H1 (cell line): ENCODE measurements around the gene ZNF672. TPM values are rescaled to one million over a fixed set of nuclear protein-coding genes. Genes with fewer than 3 reads are reported as not detected.

Source experiments
- CTCF ChIA-PET: fragments of 300-600 bp; sonication (Branson Sonifier 250); formaldehyde crosslinking; loops from one replicate; lab custom pipeline; 2021; ENCODE audit not compliant: partially characterized antibody; lab: Charles Lee
- POLR2A ChIA-PET: fragments of 300-600 bp; sonication (Branson Sonifier 250); formaldehyde crosslinking; loops from one replicate; lab custom pipeline; 2021; ENCODE audit warnings: inconsistent platforms; ENCODE audit not compliant: partially characterized antibody; lab: Charles Lee
- DNase-seq, 2 experiments: peaks; one replicate each; pipeline versions ENCODE4 v3.0.0 to v3.0.0-alpha.2; 2010 to 2022; ENCODE audit warnings: low spot score in 2 of 2, low read depth in 1 of 2, mixed read lengths in 1 of 2
- FAIRE-seq: peaks from 2 replicates; lab custom pipeline; 2011; peaks lifted over from hg19 to GRCh38; lab: Jason Lieb, UNC
- H2AFZ ChIP-seq: 2 replicates; pipeline ENCODE4 v1.8.1; 2012; ENCODE audit warnings: low read length, inconsistent platforms
- H2AK5ac ChIP-seq: 2 replicates; pipeline ENCODE4 v1.6.1; 2013; ENCODE audit warnings: low read depth, low read length
- H2BK120ac ChIP-seq: replicated peaks from 2 replicates; pipeline ENCODE3; 2013; ENCODE audit warnings: low read depth, low read length, inconsistent platforms
- H2BK12ac ChIP-seq: 2 replicates; pipeline ENCODE4 v1.6.1; 2013; ENCODE audit warnings: low read depth, low read length
- H2BK15ac ChIP-seq: 2 replicates; pipeline ENCODE4 v1.6.1; 2013; ENCODE audit warnings: low read length
- H2BK20ac ChIP-seq: 2 replicates; pipeline ENCODE4 v1.6.1; 2013; ENCODE audit warnings: low read length
- H2BK5ac ChIP-seq: 2 replicates; pipeline ENCODE4 v1.6.1; 2013; ENCODE audit warnings: low read depth, low read length
- H3K14ac ChIP-seq: 2 replicates; pipeline ENCODE4 v1.6.1; 2013; ENCODE audit warnings: inconsistent platforms; ENCODE audit not compliant: insufficient read length
- H3K18ac ChIP-seq: 2 replicates; pipeline ENCODE4 v1.6.1; 2013; ENCODE audit warnings: low read length; ENCODE audit errors: extremely low read depth
- H3K23ac ChIP-seq: 2 replicates; pipeline ENCODE4 v1.6.1; 2013; ENCODE audit warnings: inconsistent platforms; ENCODE audit not compliant: insufficient read length
- H3K23me2 ChIP-seq: 2 replicates; pipeline ENCODE4 v1.6.1; 2013; ENCODE audit warnings: low read depth, low read length
- H3K27ac ChIP-seq: 2 replicates; pipeline ENCODE4 v1.6.1; 2011; ENCODE audit warnings: low read depth, low read length, inconsistent platforms
- H3K27me3 ChIP-seq, 4 experiments: replicated peaks in 1 of 4; 1 replicate in 1 of 4; 2 replicates in 3 of 4; pipeline versions ENCODE4 v1.6.1 to v1.8.1; 2011 to 2013; ENCODE audit warnings: low read length in 3 of 4, mild to moderate bottlenecking in 3 of 4, inconsistent platforms in 2 of 4, mixed read lengths in 2 of 4, moderate library complexity in 1 of 4; ENCODE audit not compliant: control insufficient read depth in 3 of 4, insufficient read depth in 3 of 4; ENCODE audit errors: extremely low read depth in 1 of 4
- H3K36me3 ChIP-seq, 4 experiments: 2 replicates each; pipeline versions ENCODE4 v1.6.1 to v1.8.1; 2011 to 2013; ENCODE audit warnings: mild to moderate bottlenecking in 4 of 4, low read length in 3 of 4, moderate library complexity in 2 of 4, control low read depth in 1 of 4, inconsistent platforms in 1 of 4; ENCODE audit not compliant: insufficient read depth in 4 of 4, control insufficient read depth in 2 of 4
- H3K4ac ChIP-seq: replicated peaks from 2 replicates; pipeline ENCODE3; 2013; ENCODE audit warnings: low read length, low read depth, mixed read lengths, inconsistent platforms; ENCODE audit not compliant: insufficient read length
- H3K4me1 ChIP-seq, 4 experiments: replicated peaks in 1 of 4; 1 replicate in 1 of 4; 2 replicates in 3 of 4; pipeline versions ENCODE4 v1.6.1 to v1.8.1; 2011 to 2013; ENCODE audit warnings: low read length in 3 of 4, inconsistent platforms in 2 of 4, mixed read lengths in 1 of 4; ENCODE audit not compliant: insufficient read depth in 4 of 4, control insufficient read depth in 3 of 4
- H3K4me2 ChIP-seq, 2 experiments: 2 replicates each; pipeline versions ENCODE4 v1.6.1 to v1.8.1; 2011 to 2013; ENCODE audit warnings: low read depth in 2 of 2, low read length in 2 of 2, control low read depth in 1 of 2, inconsistent platforms in 1 of 2, mild to moderate bottlenecking in 1 of 2; ENCODE audit not compliant: insufficient read depth in 1 of 2
- H3K4me3 ChIP-seq, 4 experiments: fragments of 200-600, 300-600 bp in 1 of 4; sonication (generic), shearing (Covaris generic), sonication (Bioruptor Twin) in 1 of 4; 2 replicates each; pipeline versions ENCODE4 v1.5.1 to v1.8.1; 2011 to 2016; ENCODE audit warnings: low read length in 4 of 4, low read depth in 3 of 4, control low read depth in 2 of 4, inconsistent platforms in 2 of 4, mild to moderate bottlenecking in 2 of 4, mixed read lengths in 1 of 4, moderate library complexity in 1 of 4; ENCODE audit not compliant: insufficient read depth in 2 of 4; ENCODE audit errors: extremely low read depth in 1 of 4
- H3K56ac ChIP-seq: replicated peaks from 2 replicates; pipeline ENCODE3; 2013; ENCODE audit warnings: low read depth, mild to moderate bottlenecking, mixed read lengths, low read length, inconsistent platforms; ENCODE audit not compliant: insufficient read length
- H3K79me1 ChIP-seq: 2 replicates; pipeline ENCODE4 v1.6.1; 2013; ENCODE audit warnings: low read depth, low read length, control low read depth
- H3K79me2 ChIP-seq, 2 experiments: 2 replicates each; pipeline versions ENCODE4 v1.6.1 to v1.8.1; 2012 to 2013; ENCODE audit warnings: low read length in 2 of 2, mild to moderate bottlenecking in 2 of 2, inconsistent platforms in 1 of 2; ENCODE audit not compliant: insufficient read depth in 2 of 2, control insufficient read depth in 1 of 2
- H3K9ac ChIP-seq, 4 experiments: replicated peaks in 1 of 4; 1 replicate in 1 of 4; 2 replicates in 3 of 4; pipeline versions ENCODE4 v1.6.1 to v1.8.1; 2011 to 2013; ENCODE audit warnings: low read depth in 3 of 4, low read length in 3 of 4, control low read depth in 2 of 4, mild to moderate bottlenecking in 2 of 4, moderate library complexity in 2 of 4, inconsistent platforms in 1 of 4; ENCODE audit errors: extremely low read depth in 1 of 4
- H3K9me3 ChIP-seq, 2 experiments: 2 replicates each; pipeline versions ENCODE4 v1.6.1 to v1.8.1; 2012 to 2013; ENCODE audit warnings: mild to moderate bottlenecking in 2 of 2, moderate library complexity in 2 of 2, control low read depth in 1 of 2, inconsistent platforms in 1 of 2, low read depth in 1 of 2, low read length in 1 of 2, mixed read lengths in 1 of 2; ENCODE audit not compliant: insufficient read depth in 2 of 2
- H4K20me1 ChIP-seq, 2 experiments: replicated peaks in 1 of 2; 2 replicates each; pipeline versions ENCODE3 to v1.8.1; 2011 to 2013; ENCODE audit warnings: inconsistent platforms in 2 of 2, low read length in 2 of 2, mild to moderate bottlenecking in 1 of 2; ENCODE audit not compliant: insufficient read depth in 2 of 2, control insufficient read depth in 1 of 2
- H4K5ac ChIP-seq: 2 replicates; pipeline ENCODE4 v1.6.1; 2013; ENCODE audit warnings: low read length, low read depth, mixed read lengths, inconsistent platforms; ENCODE audit not compliant: insufficient read length
- H4K8ac ChIP-seq: 2 replicates; pipeline ENCODE4 v1.8.0; 2013; ENCODE audit warnings: mild to moderate bottlenecking, moderate library complexity, low read length, inconsistent platforms; ENCODE audit not compliant: insufficient read depth; ENCODE audit errors: extremely low read depth
- H4K91ac ChIP-seq: replicated peaks from 2 replicates; pipeline ENCODE3; 2013; ENCODE audit warnings: low read length, mixed read lengths, inconsistent platforms; ENCODE audit not compliant: insufficient read length
- CBX5 ChIP-seq: fragments of 300-800, 300-1000 bp; sonication (generic); IDR thresholded peaks from 2 replicates; pipeline ENCODE4 v1.7.1; 2016; ENCODE audit warnings: antibody characterized with exemption, low read length, low read depth
- CREB1 ChIP-seq: IDR thresholded peaks from 2 replicates; pipeline ENCODE4 v1.6.1; 2012; ENCODE audit warnings: inconsistent platforms
- KDM5A ChIP-seq: fragments of 200-600 bp; IDR thresholded peaks from 2 replicates; pipeline ENCODE4 v1.7.1; 2012; ENCODE audit warnings: mild to moderate bottlenecking, low read length, inconsistent platforms, mixed read lengths
- POU5F1 ChIP-seq: IDR thresholded peaks from 2 replicates; pipeline ENCODE4 v1.6.1; 2011; ENCODE audit warnings: low read depth, mild to moderate bottlenecking, low read length, moderate library complexity
- SIRT6 ChIP-seq: IDR thresholded peaks from one replicate; pipeline ENCODE4 v1.7.1; 2012; ENCODE audit warnings: low read length, inconsistent platforms
- TAF1 ChIP-seq: IDR thresholded peaks from 2 replicates; pipeline ENCODE4 v1.6.1; 2011; ENCODE audit warnings: mild to moderate bottlenecking, low read depth, low read length
- WGBS, 2 experiments: shearing (Covaris generic) in 1 of 2; methylation state at CpG; one replicate each; pipeline versions ENCODE4 v1.1.6 to v1.1.7; 2013 to 2015; ENCODE audit warnings: low lambda C conversion rate in 2 of 2, mixed read lengths in 2 of 2, inconsistent platforms in 1 of 2, low coverage in 1 of 2, missing lambda C conversion rate in 1 of 2; ENCODE audit not compliant: insufficient replicate concordance in 2 of 2, insufficient coverage in 1 of 2, insufficient read length in 1 of 2; ENCODE audit errors: extremely low coverage in 1 of 2, missing lambda C conversion rate in 1 of 2; 5-methylcytosine and 5-hydroxymethylcytosine counted together
- polyA plus RNA-seq, 7 experiments: library from polyadenylated mRNA; depleted of rRNA in 3 of 7; stranded (reverse) in 5 of 7; unstranded in 2 of 7; fragments of >200 nt in 5 of 7; fragments of 200-250 nt in 2 of 7; gene quantifications; 1 replicate in 5 of 7; 2 replicates in 1 of 7; 4 replicates in 1 of 7; pipeline versions ENCODE4 v1.2.1 to v1.2.3, GENCODE V29; 2011 to 2013; ENCODE audit warnings: missing spikeins in 2 of 7, mixed read lengths in 2 of 7
- total RNA-seq: library from RNA; stranded (reverse); fragmentation: NEBNext Ultra II Directional; extraction: Animal tissue kit (Norgen Biotek cat#: 25700); gene quantifications from 2 replicates; pipeline ENCODE4 v1.2.1, GENCODE V29; 2021

The ZNF672 gene
- total and polyA plus RNA-seq, 2 of the 8 experiments (the other 6 are each of a cell fraction or from before 2014, with no cell fraction given), result 30.7 to 40.4 TPM

DNA sequence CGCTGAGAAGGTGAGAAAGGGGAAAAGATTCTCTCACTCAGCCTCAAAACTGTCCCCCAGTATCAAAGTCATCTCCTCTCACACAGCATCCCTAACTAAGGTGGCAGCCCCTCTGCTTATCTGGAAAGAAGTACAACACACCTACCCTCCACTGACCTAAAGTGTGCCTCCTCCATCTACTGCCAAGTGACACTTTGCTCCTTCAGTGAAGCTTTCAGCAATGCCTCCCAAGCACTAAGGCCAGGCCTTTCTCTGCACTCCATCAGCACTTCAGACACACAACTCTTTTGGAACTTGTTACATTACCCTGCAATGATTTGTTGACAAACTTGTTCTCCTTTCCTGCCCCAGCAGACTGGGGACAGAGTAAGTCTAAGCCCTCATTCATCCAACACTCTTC is 13.7 kb upstream of the ZNF672 start:
- H4K5ac ChIP-seq, result no peak overlapping the region
- no peak for FAIRE-seq
- H2AK5ac ChIP-seq, result no peak overlapping the region
- H2BK120ac ChIP-seq, result no peak overlapping the region
- H3K79me1 ChIP-seq, result peaks cover 13% of the 10 kb centered on the region
- no peak overlapping the region for H3K56ac ChIP-seq
- ChIA-PET POLR2A (interaction anchor here (2.3 to 6.0 kb wide), 3 partner anchors 13 to 49 kb away, joined by 8 to 69 read pairs (median 15); partner anchors contain the start of gene ZNF672), CTCF (interaction anchor here (1.3 to 2.9 kb wide), 3 partner anchors 13 to 31 kb away, joined by 3 to 14 read pairs (median 12); partner anchors contain the start of gene ZNF672)
- peaks cover 10% of the 10 kb centered on the region for H3K23me2 ChIP-seq
- H3K27me3 ChIP-seq, result no peaks in the 10 kb centered on the region
- no peak overlapping the region for H2BK12ac ChIP-seq
- WGBS, 2 experiments, result 100% methylated on average over 1 of the region's 1 CpG; no CpG with 5 or more reads in 1 of the 2 experiments
- no peak overlapping the region for H4K91ac ChIP-seq
- peak overlapping the region; percentile 80 to 81; a peak in 3 of 4 replicates for H3K4me2 ChIP-seq
- H2BK5ac ChIP-seq, result no peak overlapping the region
- H3K4me3 ChIP-seq, result peak overlapping the region in 1 of 4 experiments; percentile 88; a peak in 1 of 8 replicates
- H3K14ac ChIP-seq, result no peak overlapping the region
- H3K23ac ChIP-seq, result no peak overlapping the region
- H2BK20ac ChIP-seq, result no peak overlapping the region
- no peak overlapping the region for H2AFZ ChIP-seq
- no peak for DNase-seq
- no peak overlapping the region for H2BK15ac ChIP-seq
- peaks cover 0 to 22% (median 9%) of the 10 kb centered on the region in 4 experiments; a peak in 6 of 8 replicates for H3K36me3 ChIP-seq
- H3K9ac ChIP-seq, result 0 out of 7 replicates have a peak overlapping the region, but pooled peaks of 1 of the 4 experiments have one; percentile 27
- no peak overlapping the region for H3K4ac ChIP-seq
- no peak overlapping the region for H4K8ac ChIP-seq
- H3K27ac ChIP-seq, result no peak overlapping the region
- no peak for TF ChIP-seq POU5F1
- no peak for TF ChIP-seq SIRT6
- TF ChIP-seq KDM5A, result no peak
- no peak for TF ChIP-seq CREB1
- no peak for TF ChIP-seq TAF1
- TF ChIP-seq CBX5, result no peak
- no peaks in the 10 kb centered on the region for H3K9me3 ChIP-seq
- H3K18ac ChIP-seq, result no peak overlapping the region
- peaks cover 0 to 5% (median 1%) of the 10 kb centered on the region in 4 experiments; a peak in 5 of 7 replicates for H3K4me1 ChIP-seq
- H3K79me2 ChIP-seq, result peaks cover 0 to 58% of the 10 kb centered on the region in 2 experiments; a peak in 3 of 4 replicates
- H4K20me1 ChIP-seq, result peaks cover 0 to 7% of the 10 kb centered on the region in 2 experiments
